HEK293T (cell line): ENCODE results near the gene AKR7A2.

Experiments
- CTBP1 ChIP-seq: fragments of 450-650 bp; IDR thresholded peaks from 2 replicates; pipeline ENCODE4 v1.6.1; 2016; ENCODE audit warnings: borderline replicate concordance
- FOXM1 ChIP-seq: fragments of 450-650 bp; IDR thresholded peaks from 2 replicates; pipeline ENCODE4 v1.6.1; 2017; ENCODE audit warnings: mild to moderate bottlenecking, borderline replicate concordance
- HDGF ChIP-seq: fragments of 450-650 bp; IDR thresholded peaks from 2 replicates; pipeline ENCODE4 v1.6.1; 2017; ENCODE audit warnings: antibody characterized with exemption, borderline replicate concordance
- SUZ12 ChIP-seq: fragments of 450-650 bp; IDR thresholded peaks from 2 replicates; pipeline ENCODE4 v1.6.1; 2016; ENCODE audit warnings: mild to moderate bottlenecking
- TARDBP ChIP-seq: fragments of 450-650 bp; IDR thresholded peaks from 2 replicates; pipeline ENCODE4 v1.6.1; 2016

GRCh38 chr1:19345391-19345790, 33.4 kb upstream of the AKR7A2 start:
- no peak for TF ChIP-seq CTBP1
- TF ChIP-seq TARDBP, result no peak
- no peak for TF ChIP-seq HDGF
- TF ChIP-seq SUZ12, result no peak
- no peak for TF ChIP-seq FOXM1
